Measurements from ENCODE around the gene C19orf25.

Gene C19orf25

GRCh38 chr19:1438933-1439354, 40.1 kb downstream of the C19orf25 start:
- no peak for DNase-seq (ENCODE audit: low read depth)
- TF ChIP-seq, protein P1, sequence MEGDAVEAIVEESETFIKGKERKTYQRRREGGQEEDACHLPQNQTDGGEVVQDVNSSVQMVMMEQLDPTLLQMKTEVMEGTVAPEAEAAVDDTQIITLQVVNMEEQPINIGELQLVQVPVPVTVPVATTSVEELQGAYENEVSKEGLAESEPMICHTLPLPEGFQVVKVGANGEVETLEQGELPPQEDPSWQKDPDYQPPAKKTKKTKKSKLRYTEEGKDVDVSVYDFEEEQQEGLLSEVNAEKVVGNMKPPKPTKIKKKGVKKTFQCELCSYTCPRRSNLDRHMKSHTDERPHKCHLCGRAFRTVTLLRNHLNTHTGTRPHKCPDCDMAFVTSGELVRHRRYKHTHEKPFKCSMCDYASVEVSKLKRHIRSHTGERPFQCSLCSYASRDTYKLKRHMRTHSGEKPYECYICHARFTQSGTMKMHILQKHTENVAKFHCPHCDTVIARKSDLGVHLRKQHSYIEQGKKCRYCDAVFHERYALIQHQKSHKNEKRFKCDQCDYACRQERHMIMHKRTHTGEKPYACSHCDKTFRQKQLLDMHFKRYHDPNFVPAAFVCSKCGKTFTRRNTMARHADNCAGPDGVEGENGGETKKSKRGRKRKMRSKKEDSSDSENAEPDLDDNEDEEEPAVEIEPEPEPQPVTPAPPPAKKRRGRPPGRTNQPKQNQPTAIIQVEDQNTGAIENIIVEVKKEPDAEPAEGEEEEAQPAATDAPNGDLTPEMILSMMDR (conservative IDR thresholded peaks at IDR 0.05; ENCODE audit: control insufficient read depth, insufficient read depth, low read depth, low read length) = no peak
- peak overlapping the region; percentile 92 for H3K4me3 ChIP-seq (ENCODE audit: control insufficient read depth, low read depth, low read length)

- peak; percentile 93 for DNase-seq (ENCODE audit: low read depth)
- TF ChIP-seq, protein P1 (conservative IDR thresholded peaks at IDR 0.05; ENCODE audit: control insufficient read depth, insufficient read depth, low read depth, low read length) = peak; percentile 68
- H3K4me3 ChIP-seq (ENCODE audit: control insufficient read depth, low read depth, low read length) = peak within 1 kb of the TSS; percentile 92
Measured at GRCh38 chr19:1438035-1438932, 40.7 kb downstream of the C19orf25 start, which contains the start of gene RPS15. Gene RPS15 (plus strand): TSS chr19:1438396. CDS start chr19:1438426, 30 bp downstream.

- TF ChIP-seq, protein P1 (conservative IDR thresholded peaks at IDR 0.05; ENCODE audit: control insufficient read depth, insufficient read depth, low read depth, low read length) = no peak
- no peak for DNase-seq (ENCODE audit: low read depth)
- H3K4me3 ChIP-seq (ENCODE audit: control insufficient read depth, low read depth, low read length) = no peak overlapping the region
Measured at GRCh38 chr19:1437609-1438008, 41.4 kb downstream of the C19orf25 start.

GRCh38 chr19:1435378-1435989, 43.5 kb downstream of the C19orf25 start:
- H3K4me3 ChIP-seq (ENCODE audit: control insufficient read depth, low read depth, low read length) = no peak overlapping the region
- TF ChIP-seq, protein P1 (conservative IDR thresholded peaks at IDR 0.05; ENCODE audit: control insufficient read depth, insufficient read depth, low read depth, low read length) = no peak
- no peak for DNase-seq (ENCODE audit: low read depth)

DNA sequence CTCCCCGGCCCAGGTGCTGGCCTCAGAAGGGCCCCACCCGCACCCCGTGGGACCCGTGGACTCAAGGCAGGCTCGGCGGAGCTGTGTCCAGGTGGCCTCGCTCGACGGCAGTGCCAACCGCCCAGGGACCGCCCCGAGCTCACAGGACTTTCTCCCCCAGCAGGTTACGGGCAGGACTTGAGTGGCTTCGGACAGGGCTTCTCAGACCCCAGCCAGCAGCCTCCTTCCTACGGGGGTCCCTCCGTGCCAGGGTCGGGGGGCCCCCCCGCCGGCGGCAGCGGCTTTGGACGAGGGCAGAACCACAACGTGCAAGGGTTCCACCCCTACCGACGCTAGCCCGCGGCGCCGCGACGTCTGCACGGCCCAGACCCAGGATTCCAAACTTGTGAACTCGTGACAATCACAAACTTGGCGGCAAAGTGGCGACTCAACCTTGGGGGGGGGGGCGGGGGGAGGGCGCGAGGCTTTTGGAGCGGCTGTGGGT, 44.4 kb downstream of the C19orf25 start:
- H3K4me3 ChIP-seq (ENCODE audit: control insufficient read depth, low read depth, low read length) = no peak overlapping the region
- TF ChIP-seq, protein P1 (conservative IDR thresholded peaks at IDR 0.05; ENCODE audit: control insufficient read depth, insufficient read depth, low read depth, low read length) = no peak
- no peak for DNase-seq (ENCODE audit: low read depth)

GRCh38 chr19:1434040-1434366, 45.0 kb downstream of the C19orf25 start:
- H3K4me3 ChIP-seq (ENCODE audit: control insufficient read depth, low read depth, low read length) = no peak overlapping the region
- TF ChIP-seq, protein P1 (conservative IDR thresholded peaks at IDR 0.05; ENCODE audit: control insufficient read depth, insufficient read depth, low read depth, low read length) = no peak
- DNase-seq (ENCODE audit: low read depth) = no peak
